Suprapubic skin (tissue), 4 donors: ENCODE results near the gene HNRNPA1. TPM values are rescaled to one million over a fixed set of nuclear protein-coding genes. Genes with fewer than 3 reads are reported as not detected.
"Not testable (repeated sequence)": the region's sequence is repeated elsewhere in the genome, so short reads cannot be mapped to it uniquely, and the experiment has no call there.

Experiments used
- DNase-seq, 2 donors: peaks; one replicate each; pipeline ENCODE4 v3.0.0-alpha.2; 2019; ENCODE audit warnings: low spot score in 2 of 2
- H3K27ac ChIP-seq: fragments of 200-600 bp; sonication (generic); one replicate; pipeline ENCODE4 v1.5.1; 2019
- H3K27me3 ChIP-seq: fragments of 200-600 bp; sonication (generic); one replicate; pipeline ENCODE4 v1.5.1; 2019
- H3K36me3 ChIP-seq: fragments of 200-600 bp; sonication (generic); one replicate; pipeline ENCODE4 v1.5.1; 2019
- H3K4me1 ChIP-seq: fragments of 200-600 bp; sonication (generic); one replicate; pipeline ENCODE4 v1.5.1; 2019
- H3K4me3 ChIP-seq: fragments of 200-600 bp; sonication (generic); one replicate; pipeline ENCODE4 v1.5.1; 2019; ENCODE audit warnings: mild to moderate bottlenecking
- H3K9me3 ChIP-seq: fragments of 200-600 bp; sonication (generic); one replicate; pipeline ENCODE4 v1.5.1; 2019
- EP300 ChIP-seq: sonication (generic); formaldehyde crosslinking; IDR thresholded peaks from one replicate; pipeline ENCODE4 v1.6.1; 2017; ENCODE audit warnings: antibody characterized with exemption
- POLR2A ChIP-seq, 2 donors: fragments of 450-650 bp; IDR thresholded peaks; one replicate each; pipeline ENCODE4 v1.6.1; 2017; ENCODE audit warnings: antibody characterized with exemption in 2 of 2, mild to moderate bottlenecking in 2 of 2, moderate library complexity in 2 of 2
- POLR2AphosphoS5 ChIP-seq, 3 donors: sonication (generic); formaldehyde crosslinking; IDR thresholded peaks; one replicate each; pipeline ENCODE4 v1.6.1; 2017; ENCODE audit warnings: antibody characterized with exemption in 3 of 3
- WGBS: methylation state at CpG from one replicate; pipeline ENCODE4 v1.1.5; 2018; 5-methylcytosine and 5-hydroxymethylcytosine counted together
- total RNA-seq, 4 donors: library from RNA; depleted of rRNA; stranded (reverse); fragments of >200 nt; gene quantifications; one replicate each; pipeline ENCODE4 v1.1.0, GENCODE V29; 2016
- TF ChIP-seq, protein P1 (sequence below), 2 donors: fragments of 200-600 bp in 1 of 2; fragments of 450-650 bp in 1 of 2; sonication (generic) in 1 of 2; IDR thresholded peaks; one replicate each; pipeline ENCODE4 v1.5.1; 2016 to 2019; ENCODE audit warnings: antibody characterized with exemption in 2 of 2, mild to moderate bottlenecking in 1 of 2, moderate library complexity in 1 of 2

HNRNPA1 gene
- total RNA-seq, 4 donors from 2014 or later: 331 to 613 (median 394) TPM

DNA sequence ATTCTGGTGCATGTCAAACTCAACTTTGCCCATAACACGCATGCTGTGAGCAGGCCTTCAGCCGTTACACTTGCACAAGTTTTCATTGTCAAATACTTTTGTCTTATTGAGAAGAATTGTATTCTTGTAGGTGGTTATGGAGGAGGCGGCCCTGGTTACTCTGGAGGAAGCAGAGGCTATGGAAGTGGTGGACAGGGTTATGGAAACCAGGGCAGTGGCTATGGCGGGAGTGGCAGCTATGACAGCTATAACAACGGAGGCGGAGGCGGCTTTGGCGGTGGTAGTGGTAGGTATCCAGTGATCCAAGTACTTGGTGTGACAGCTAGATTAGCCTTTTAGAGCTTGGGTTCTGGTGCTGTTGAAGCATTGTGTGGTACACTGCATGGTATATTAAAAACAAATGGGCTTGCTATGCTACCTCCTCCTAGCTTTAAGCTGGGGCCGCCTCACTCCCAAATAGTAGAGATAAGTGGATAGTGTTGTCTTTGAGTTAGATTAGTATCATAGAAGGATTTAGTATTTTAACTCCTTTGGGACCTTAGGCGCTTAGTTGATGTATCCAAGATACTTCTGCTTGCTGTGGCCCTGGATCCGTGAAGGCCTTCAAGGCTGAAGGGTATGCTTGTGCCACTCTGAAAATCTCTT is 2.5 kb downstream of the HNRNPA1 start:
- H3K4me3 ChIP-seq: peak overlapping the region; percentile 79
- H3K27me3 ChIP-seq: no peaks in the 10 kb centered on the region
- TF ChIP-seq, protein P1, sequence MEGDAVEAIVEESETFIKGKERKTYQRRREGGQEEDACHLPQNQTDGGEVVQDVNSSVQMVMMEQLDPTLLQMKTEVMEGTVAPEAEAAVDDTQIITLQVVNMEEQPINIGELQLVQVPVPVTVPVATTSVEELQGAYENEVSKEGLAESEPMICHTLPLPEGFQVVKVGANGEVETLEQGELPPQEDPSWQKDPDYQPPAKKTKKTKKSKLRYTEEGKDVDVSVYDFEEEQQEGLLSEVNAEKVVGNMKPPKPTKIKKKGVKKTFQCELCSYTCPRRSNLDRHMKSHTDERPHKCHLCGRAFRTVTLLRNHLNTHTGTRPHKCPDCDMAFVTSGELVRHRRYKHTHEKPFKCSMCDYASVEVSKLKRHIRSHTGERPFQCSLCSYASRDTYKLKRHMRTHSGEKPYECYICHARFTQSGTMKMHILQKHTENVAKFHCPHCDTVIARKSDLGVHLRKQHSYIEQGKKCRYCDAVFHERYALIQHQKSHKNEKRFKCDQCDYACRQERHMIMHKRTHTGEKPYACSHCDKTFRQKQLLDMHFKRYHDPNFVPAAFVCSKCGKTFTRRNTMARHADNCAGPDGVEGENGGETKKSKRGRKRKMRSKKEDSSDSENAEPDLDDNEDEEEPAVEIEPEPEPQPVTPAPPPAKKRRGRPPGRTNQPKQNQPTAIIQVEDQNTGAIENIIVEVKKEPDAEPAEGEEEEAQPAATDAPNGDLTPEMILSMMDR (IDR thresholded peaks at IDR 0.05): no peak
- no peak for TF ChIP-seq EP300
- no peak for TF ChIP-seq POLR2AphosphoS5 (IDR thresholded peaks at IDR 0.05)
- no peak for TF ChIP-seq POLR2A (IDR thresholded peaks at IDR 0.05)
- H3K4me1 ChIP-seq: peaks cover 66% of the 10 kb centered on the region
- WGBS: 38% methylated on average over 11 of the region's 11 CpGs
- DNase-seq: no peak
- H3K9me3 ChIP-seq: no peaks in the 10 kb centered on the region
- H3K36me3 ChIP-seq: peaks cover 57% of the 10 kb centered on the region
- H3K27ac ChIP-seq: peak overlapping the region; percentile 19

DNA sequence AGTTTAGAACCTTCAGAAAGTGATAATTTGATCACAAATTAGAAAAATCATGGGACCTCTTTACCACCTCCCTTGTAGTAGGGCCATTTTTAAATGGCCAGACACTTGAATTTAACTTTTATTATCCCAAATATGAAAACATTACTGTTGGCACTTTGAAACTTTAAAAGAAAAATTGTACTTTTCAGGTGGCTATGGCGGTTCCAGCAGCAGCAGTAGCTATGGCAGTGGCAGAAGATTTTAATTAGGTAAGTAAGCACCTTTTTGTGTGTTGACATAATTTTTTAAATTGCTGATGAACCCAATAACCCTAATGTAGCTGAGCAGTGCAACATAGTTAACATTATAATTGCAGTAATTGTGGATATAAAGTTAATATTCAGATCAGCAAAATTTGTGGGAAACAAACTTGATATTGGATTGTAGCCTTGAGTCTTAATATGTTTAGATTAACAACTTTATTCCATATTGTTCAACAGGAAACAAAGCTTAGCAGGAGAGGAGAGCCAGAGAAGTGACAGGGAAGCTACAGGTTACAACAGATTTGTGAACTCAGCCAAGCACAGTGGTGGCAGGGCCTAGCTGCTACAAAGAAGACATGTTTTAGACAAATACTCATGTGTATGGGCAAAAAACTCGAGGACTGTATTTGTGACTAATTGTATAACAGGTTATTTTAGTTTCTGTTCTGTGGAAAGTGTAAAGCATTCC is 3.7 kb downstream of the HNRNPA1 start:
- H3K4me3 ChIP-seq: peak overlapping the region; percentile 79
- H3K4me1 ChIP-seq: peaks cover 61% of the 10 kb centered on the region
- not testable (repeated sequence) for H3K27me3 ChIP-seq, H3K9me3 ChIP-seq, DNase-seq
- 44% methylated on average over 1 of the region's 2 CpGs for WGBS
- peak overlapping the region; percentile 14 for H3K27ac ChIP-seq
- peaks cover 58% of the 10 kb centered on the region for H3K36me3 ChIP-seq

DNA sequence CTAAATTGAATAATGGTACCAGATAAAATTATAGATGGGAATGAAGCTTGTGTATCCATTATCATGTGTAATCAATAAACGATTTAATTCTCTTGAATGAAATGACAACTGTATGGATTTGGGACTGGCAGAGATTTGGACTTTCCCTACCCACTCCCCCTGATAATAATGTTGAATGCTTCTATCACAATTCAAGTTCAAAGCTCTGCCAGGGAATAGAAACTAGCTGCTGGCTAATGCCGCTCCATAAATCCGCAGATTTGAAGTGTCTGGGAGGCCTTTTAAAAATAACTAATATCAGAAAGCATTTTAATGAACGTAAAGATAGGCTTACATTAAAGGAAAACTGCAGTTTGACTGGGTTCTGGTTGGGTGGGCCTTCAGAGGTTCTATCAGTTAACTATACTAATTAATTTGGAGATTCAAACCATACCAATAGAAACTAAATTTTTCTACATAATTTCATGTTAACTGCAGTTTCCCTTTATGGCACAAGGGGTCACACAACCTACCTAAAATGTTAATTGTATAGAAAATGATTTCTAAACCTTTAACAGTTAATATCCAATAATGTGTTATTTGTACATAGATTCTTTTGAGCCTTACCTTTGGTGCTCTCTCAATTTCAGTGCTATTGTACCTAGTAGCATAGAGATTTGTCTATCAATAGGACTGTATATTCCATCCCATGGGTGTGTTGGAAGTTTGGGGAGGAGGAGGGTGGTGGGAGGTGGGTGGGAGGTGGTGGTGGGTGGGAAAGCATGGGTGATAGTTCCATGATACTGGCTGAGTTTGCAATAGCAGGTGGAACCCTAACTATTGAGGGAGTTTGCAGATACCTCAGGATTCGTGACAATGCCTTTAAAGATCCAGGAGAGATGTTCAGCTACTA is 4.9 kb downstream of the HNRNPA1 start:
- peaks cover 61% of the 10 kb centered on the region for H3K4me1 ChIP-seq
- peaks cover 58% of the 10 kb centered on the region for H3K36me3 ChIP-seq
- TF ChIP-seq, protein P1 (IDR thresholded peaks at IDR 0.05): no peak
- TF ChIP-seq EP300 (no peak), POLR2AphosphoS5 (IDR thresholded peaks at IDR 0.05) (no peak), POLR2A (IDR thresholded peaks at IDR 0.05) (no peak)
- H3K9me3 ChIP-seq: no peaks in the 10 kb centered on the region
- no peaks in the 10 kb centered on the region for H3K27me3 ChIP-seq
- no peak overlapping the region for H3K27ac ChIP-seq
- WGBS: 45% methylated on average over 5 of the region's 5 CpGs
- no peak for DNase-seq
- H3K4me3 ChIP-seq: peak overlapping the region; percentile 79

DNA sequence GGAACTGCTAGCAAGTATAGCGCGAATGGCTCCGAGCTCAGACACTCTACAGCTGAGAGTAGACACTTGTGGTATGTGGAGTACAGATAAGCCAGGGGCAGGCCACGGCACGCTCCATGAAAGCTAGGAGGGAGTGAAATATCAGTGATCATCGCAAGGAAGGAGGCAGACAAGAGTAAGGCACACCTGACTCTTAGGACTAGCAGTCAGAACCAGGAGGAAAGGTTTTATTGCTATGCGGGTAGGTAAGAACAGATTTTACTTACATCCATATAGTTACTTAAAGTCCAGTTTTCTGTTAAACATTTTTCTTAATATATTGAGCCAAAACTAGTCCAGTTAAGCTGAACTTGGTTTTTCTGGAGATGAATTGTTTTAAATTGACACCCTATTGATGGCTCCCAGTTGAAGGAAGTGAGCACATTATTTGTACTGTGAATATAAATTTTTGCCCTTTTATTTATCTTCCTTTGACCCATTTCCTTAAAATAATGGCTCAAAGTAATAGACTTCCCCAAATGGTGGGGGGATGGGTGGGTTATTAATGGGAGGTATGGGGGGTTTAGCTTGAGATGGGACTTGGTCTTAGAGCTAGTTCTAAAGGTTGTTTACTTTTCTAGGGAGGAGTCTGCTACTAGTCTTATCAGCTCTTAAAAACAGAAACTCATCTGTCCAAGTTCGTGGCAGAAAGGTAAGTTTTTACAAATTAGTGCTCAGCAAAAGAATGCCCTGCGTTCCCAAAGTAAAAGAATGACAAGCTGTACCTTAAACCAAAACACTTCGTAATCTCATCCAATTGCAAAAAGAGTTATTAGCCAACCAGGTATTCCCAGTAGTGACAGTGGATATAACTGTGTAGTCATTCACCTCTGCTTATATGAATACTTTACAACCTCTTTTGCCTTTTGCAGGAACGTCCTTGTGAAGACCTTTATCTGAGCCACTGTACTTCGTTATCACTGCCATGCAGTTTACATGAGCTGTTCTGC is 5.8 kb downstream of the HNRNPA1 start:
- TF ChIP-seq POLR2AphosphoS5 (IDR thresholded peaks at IDR 0.05) (no peak), POLR2A (IDR thresholded peaks at IDR 0.05) (no peak), EP300 (no peak)
- TF ChIP-seq, protein P1 (IDR thresholded peaks at IDR 0.05): no peak
- no peak for DNase-seq
- Histone ChIP-seq H3K9me3 (no peaks in the 10 kb centered on the region), H3K27ac (no peak overlapping the region), H3K27me3 (no peaks in the 10 kb centered on the region), H3K36me3 (peaks cover 58% of the 10 kb centered on the region), H3K4me1 (peaks cover 61% of the 10 kb centered on the region), H3K4me3 (no peak overlapping the region)
- WGBS: 56% methylated on average over 12 of the region's 12 CpGs
